ENCODE measurements around the gene TMC4. TPM values are rescaled to one million over a fixed set of nuclear protein-coding genes. Genes with fewer than 3 reads are reported as not detected.

The TMC4 gene
- total RNA-seq, 1 experiment from 2014 or later, result 175 TPM

GRCh38 chr19:54114340-54115108 lies 58.4 kb downstream of the TMC4 start:
- Histone ChIP-seq H3K9me2 (ENCODE audit: insufficient read depth) (no peaks in the 10 kb centered on the region), H4K20me1 (ENCODE audit: insufficient read depth) (peaks cover 7% of the 10 kb centered on the region), H3F3A (ENCODE audit: insufficient read depth, low read depth) (peaks cover 11% of the 10 kb centered on the region; the same call in 1 of the 2 replicates), H3K4me3 (peak overlapping the region; percentile 78), H3K4me1 (replicated peaks; ENCODE audit: insufficient read depth) (peaks cover 14% of the 10 kb centered on the region), H3K79me2 (ENCODE audit: low read depth) (peaks cover 37% of the 10 kb centered on the region), H3K9me3 (ENCODE audit: insufficient read depth, low read depth) (no peaks in the 10 kb centered on the region), H3K27me3 (ENCODE audit: insufficient read depth, low read depth) (no peaks in the 10 kb centered on the region), H2AFZ (peak overlapping the region; percentile 91; the same call in 1 of the 2 replicates), H3K27ac (no peak overlapping the region), H3K4me2 (peak overlapping the region; percentile 92), H3K36me3 (ENCODE audit: low read depth) (no peaks in the 10 kb centered on the region)
- POLR2A ChIA-PET (ENCODE audit: unreplicated experiment), result interaction anchor here (0.5 to 1.4 kb wide), 3 partner anchors 23 to 79 kb away, joined by 4 to 13 read pairs (median 4); partner anchors contain the start of genes CNOT3 and LENG1
- intact Hi-C loops (cut with micrococcal nuclease; ENCODE audit: unreplicated experiment), result loop anchor here (1.0 kb wide), 1 partner anchor 12 kb away; the partner anchor contains the start of gene NDUFA3
- no TSS peak for BruUV-seq (replicated peaks)
- DNase-seq, result no peak
- no peak for TF ChIP-seq CTCF (conservative IDR thresholded peaks at IDR 0.05)
- no peak for TF ChIP-seq EZH2 (IDR thresholded peaks at IDR 0.05; ENCODE audit: low read depth)
- CTCF ChIA-PET, result interaction anchor here (0.5 kb wide), 1 partner anchor 290 kb away, joined by 4 read pairs; no protein-coding TSS in a partner anchor

Other genes with a start within 250 kb of the TMC4 start
- 2.9 and 3.8 TPM in 2 replicates for gene CACNG8, start 210.2 kb downstream of the TMC4 start, total RNA-seq (2021)
- 11.5 and 18.7 TPM in 2 replicates for gene CACNG6, start 181.5 kb downstream of the TMC4 start, total RNA-seq (2021)
- 0.59 TPM in 1 of 2 replicates, not detected in the other for gene VSTM1, start 109.3 kb downstream of the TMC4 start, total RNA-seq (2021)
- not detected in 2 replicates for gene TARM1, start 91.8 kb downstream of the TMC4 start, total RNA-seq (2021)
- gene OSCAR, start 72.4 kb downstream of the TMC4 start, total RNA-seq (2021), result 0.87 and 2.4 TPM in 2 replicates
- gene NDUFA3, start 70.3 kb downstream of the TMC4 start, total RNA-seq (2021), result 119 and 134 TPM in 2 replicates
- gene TFPT, start 57.5 kb downstream of the TMC4 start, total RNA-seq (2021), result 35.8 and 47.4 TPM in 2 replicates
- 86.1 and 109 TPM in 2 replicates for gene PRPF31, start 57.4 kb downstream of the TMC4 start, total RNA-seq (2021)
- 83.0 and 89.1 TPM in 2 replicates for gene CNOT3, start 35.4 kb downstream of the TMC4 start, total RNA-seq (2021)
- gene LENG1, start 13.4 kb downstream of the TMC4 start, total RNA-seq (2021), result 5.0 and 6.7 TPM in 2 replicates
- gene MBOAT7, start 16.4 kb upstream of the TMC4 start, total RNA-seq (2021), result 488 and 494 TPM in 2 replicates
- gene TSEN34, start 18.1 kb upstream of the TMC4 start, total RNA-seq (2021), result 134 and 162 TPM in 2 replicates
- 1,266 and 1,888 TPM in 2 replicates for gene RPS9, start 27.7 kb upstream of the TMC4 start, total RNA-seq (2021)
- not detected in 2 replicates for gene LILRB3, start 49.8 kb upstream of the TMC4 start, total RNA-seq (2021)
- not detected in 2 replicates for gene LILRA6, start 69.6 kb upstream of the TMC4 start, total RNA-seq (2021)
- gene LILRB5, start 84.1 kb upstream of the TMC4 start, total RNA-seq (2021), result not detected in 2 replicates
- not detected in 2 replicates for gene LILRB2, start 108.0 kb upstream of the TMC4 start, total RNA-seq (2021)
- not detected in 2 replicates for gene LILRA5, start 140.0 kb upstream of the TMC4 start, total RNA-seq (2021)
- gene LILRA4, start 166.0 kb upstream of the TMC4 start, total RNA-seq (2021), result not detected in 2 replicates
- gene LAIR1, start 191.8 kb upstream of the TMC4 start, total RNA-seq (2021), result not detected in 2 replicates
- 1.6 and 2.4 TPM in 2 replicates for gene TTYH1, start 242.3 kb upstream of the TMC4 start, total RNA-seq (2021)

All from PC-9 (cell line).